Measurements from ENCODE around the gene ETFA. TPM values are rescaled to one million over a fixed set of nuclear protein-coding genes. Genes with fewer than 3 reads are reported as not detected.
A peak's percentile ranks its signal among the peaks of the same experiment; 100 is the strongest.

ETFA gene
- total and polyA plus RNA-seq, 9 of the 15 experiments (the other 6 are each of a cell fraction or from before 2014, with no cell fraction given), result 130 to 543 (median 232) TPM

DNA sequence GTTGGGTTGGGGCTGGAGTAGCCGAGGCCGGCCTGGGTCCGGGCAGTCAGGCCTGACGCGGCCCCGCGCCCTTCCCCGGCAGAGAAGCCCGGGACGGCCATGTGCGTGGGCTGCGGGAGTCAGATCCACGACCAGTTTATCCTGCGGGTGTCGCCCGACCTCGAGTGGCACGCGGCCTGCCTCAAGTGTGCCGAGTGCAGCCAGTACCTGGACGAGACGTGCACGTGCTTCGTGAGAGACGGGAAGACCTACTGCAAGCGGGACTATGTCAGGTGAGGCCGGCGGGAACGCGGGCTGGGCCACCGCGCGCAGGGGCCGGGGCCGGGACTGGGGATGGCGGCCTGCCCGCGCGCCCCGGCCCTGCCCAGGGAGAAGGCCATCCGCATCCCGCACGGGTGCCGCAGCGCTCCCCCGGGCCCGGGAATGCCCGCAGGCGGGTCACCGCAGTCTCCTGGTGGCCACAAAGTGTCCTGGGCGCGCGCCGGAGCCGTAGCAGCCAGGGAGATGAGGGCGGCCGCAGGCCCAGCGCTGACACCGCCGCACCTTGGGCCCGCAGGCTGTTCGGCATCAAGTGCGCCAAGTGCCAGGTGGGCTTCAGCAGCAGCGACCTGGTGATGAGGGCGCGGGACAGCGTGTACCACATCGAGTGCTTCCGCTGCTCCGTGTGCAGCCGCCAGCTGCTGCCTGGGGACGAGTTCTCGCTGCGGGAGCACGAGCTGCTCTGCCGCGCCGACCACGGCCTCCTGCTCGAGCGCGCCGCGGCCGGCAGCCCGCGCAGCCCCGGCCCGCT is 26.6 kb upstream of the ETFA start (continued):
- TF ChIP-seq SP1 (CRISPR knock-in tag; IDR thresholded peaks at IDR 0.05) (0 out of 2 replicates have a peak, but pooled peaks have one; percentile 47), NR2C2 (CRISPR knock-in tag; IDR thresholded peaks at IDR 0.05) (no peak), NR2C2 (tag; IDR thresholded peaks at IDR 0.05) (no peak), CREB1 (IDR thresholded peaks at IDR 0.05) (no peak; the same call in 1 of the 2 replicates), CREB1 (CRISPR knock-in tag; IDR thresholded peaks at IDR 0.05) (peak; percentile 58), NR3C1 (CRISPR knock-in tag; IDR thresholded peaks at IDR 0.05) (peak; percentile 20; the same call in 1 of the 2 replicates), TEAD4 (IDR thresholded peaks at IDR 0.05; ENCODE audit: low read length) (no peak), TEAD4 (CRISPR knock-in tag; IDR thresholded peaks at IDR 0.05; ENCODE audit: borderline replicate concordance) (0 out of 2 replicates have a peak, but pooled peaks have one; percentile 54)
- TF ChIP-seq, protein P1, sequence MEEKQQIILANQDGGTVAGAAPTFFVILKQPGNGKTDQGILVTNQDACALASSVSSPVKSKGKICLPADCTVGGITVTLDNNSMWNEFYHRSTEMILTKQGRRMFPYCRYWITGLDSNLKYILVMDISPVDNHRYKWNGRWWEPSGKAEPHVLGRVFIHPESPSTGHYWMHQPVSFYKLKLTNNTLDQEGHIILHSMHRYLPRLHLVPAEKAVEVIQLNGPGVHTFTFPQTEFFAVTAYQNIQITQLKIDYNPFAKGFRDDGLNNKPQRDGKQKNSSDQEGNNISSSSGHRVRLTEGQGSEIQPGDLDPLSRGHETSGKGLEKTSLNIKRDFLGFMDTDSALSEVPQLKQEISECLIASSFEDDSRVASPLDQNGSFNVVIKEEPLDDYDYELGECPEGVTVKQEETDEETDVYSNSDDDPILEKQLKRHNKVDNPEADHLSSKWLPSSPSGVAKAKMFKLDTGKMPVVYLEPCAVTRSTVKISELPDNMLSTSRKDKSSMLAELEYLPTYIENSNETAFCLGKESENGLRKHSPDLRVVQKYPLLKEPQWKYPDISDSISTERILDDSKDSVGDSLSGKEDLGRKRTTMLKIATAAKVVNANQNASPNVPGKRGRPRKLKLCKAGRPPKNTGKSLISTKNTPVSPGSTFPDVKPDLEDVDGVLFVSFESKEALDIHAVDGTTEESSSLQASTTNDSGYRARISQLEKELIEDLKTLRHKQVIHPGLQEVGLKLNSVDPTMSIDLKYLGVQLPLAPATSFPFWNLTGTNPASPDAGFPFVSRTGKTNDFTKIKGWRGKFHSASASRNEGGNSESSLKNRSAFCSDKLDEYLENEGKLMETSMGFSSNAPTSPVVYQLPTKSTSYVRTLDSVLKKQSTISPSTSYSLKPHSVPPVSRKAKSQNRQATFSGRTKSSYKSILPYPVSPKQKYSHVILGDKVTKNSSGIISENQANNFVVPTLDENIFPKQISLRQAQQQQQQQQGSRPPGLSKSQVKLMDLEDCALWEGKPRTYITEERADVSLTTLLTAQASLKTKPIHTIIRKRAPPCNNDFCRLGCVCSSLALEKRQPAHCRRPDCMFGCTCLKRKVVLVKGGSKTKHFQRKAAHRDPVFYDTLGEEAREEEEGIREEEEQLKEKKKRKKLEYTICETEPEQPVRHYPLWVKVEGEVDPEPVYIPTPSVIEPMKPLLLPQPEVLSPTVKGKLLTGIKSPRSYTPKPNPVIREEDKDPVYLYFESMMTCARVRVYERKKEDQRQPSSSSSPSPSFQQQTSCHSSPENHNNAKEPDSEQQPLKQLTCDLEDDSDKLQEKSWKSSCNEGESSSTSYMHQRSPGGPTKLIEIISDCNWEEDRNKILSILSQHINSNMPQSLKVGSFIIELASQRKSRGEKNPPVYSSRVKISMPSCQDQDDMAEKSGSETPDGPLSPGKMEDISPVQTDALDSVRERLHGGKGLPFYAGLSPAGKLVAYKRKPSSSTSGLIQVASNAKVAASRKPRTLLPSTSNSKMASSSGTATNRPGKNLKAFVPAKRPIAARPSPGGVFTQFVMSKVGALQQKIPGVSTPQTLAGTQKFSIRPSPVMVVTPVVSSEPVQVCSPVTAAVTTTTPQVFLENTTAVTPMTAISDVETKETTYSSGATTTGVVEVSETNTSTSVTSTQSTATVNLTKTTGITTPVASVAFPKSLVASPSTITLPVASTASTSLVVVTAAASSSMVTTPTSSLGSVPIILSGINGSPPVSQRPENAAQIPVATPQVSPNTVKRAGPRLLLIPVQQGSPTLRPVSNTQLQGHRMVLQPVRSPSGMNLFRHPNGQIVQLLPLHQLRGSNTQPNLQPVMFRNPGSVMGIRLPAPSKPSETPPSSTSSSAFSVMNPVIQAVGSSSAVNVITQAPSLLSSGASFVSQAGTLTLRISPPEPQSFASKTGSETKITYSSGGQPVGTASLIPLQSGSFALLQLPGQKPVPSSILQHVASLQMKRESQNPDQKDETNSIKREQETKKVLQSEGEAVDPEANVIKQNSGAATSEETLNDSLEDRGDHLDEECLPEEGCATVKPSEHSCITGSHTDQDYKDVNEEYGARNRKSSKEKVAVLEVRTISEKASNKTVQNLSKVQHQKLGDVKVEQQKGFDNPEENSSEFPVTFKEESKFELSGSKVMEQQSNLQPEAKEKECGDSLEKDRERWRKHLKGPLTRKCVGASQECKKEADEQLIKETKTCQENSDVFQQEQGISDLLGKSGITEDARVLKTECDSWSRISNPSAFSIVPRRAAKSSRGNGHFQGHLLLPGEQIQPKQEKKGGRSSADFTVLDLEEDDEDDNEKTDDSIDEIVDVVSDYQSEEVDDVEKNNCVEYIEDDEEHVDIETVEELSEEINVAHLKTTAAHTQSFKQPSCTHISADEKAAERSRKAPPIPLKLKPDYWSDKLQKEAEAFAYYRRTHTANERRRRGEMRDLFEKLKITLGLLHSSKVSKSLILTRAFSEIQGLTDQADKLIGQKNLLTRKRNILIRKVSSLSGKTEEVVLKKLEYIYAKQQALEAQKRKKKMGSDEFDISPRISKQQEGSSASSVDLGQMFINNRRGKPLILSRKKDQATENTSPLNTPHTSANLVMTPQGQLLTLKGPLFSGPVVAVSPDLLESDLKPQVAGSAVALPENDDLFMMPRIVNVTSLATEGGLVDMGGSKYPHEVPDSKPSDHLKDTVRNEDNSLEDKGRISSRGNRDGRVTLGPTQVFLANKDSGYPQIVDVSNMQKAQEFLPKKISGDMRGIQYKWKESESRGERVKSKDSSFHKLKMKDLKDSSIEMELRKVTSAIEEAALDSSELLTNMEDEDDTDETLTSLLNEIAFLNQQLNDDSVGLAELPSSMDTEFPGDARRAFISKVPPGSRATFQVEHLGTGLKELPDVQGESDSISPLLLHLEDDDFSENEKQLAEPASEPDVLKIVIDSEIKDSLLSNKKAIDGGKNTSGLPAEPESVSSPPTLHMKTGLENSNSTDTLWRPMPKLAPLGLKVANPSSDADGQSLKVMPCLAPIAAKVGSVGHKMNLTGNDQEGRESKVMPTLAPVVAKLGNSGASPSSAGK (IDR thresholded peaks at IDR 0.05), result peak; percentile 96
- TF ChIP-seq, protein P2, sequence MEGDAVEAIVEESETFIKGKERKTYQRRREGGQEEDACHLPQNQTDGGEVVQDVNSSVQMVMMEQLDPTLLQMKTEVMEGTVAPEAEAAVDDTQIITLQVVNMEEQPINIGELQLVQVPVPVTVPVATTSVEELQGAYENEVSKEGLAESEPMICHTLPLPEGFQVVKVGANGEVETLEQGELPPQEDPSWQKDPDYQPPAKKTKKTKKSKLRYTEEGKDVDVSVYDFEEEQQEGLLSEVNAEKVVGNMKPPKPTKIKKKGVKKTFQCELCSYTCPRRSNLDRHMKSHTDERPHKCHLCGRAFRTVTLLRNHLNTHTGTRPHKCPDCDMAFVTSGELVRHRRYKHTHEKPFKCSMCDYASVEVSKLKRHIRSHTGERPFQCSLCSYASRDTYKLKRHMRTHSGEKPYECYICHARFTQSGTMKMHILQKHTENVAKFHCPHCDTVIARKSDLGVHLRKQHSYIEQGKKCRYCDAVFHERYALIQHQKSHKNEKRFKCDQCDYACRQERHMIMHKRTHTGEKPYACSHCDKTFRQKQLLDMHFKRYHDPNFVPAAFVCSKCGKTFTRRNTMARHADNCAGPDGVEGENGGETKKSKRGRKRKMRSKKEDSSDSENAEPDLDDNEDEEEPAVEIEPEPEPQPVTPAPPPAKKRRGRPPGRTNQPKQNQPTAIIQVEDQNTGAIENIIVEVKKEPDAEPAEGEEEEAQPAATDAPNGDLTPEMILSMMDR (IDR thresholded peaks at IDR 0.05 in 2 of 3, conservative IDR thresholded peaks at IDR 0.05 in 1 of 3; ENCODE audit: insufficient read depth in 2 of 3, low read depth in 1 of 3, low read length in 3 of 3), result peak in 1 of 3 experiments; percentile 4; a peak in 1 of 6 replicates
- TF ChIP-seq, protein P3, sequence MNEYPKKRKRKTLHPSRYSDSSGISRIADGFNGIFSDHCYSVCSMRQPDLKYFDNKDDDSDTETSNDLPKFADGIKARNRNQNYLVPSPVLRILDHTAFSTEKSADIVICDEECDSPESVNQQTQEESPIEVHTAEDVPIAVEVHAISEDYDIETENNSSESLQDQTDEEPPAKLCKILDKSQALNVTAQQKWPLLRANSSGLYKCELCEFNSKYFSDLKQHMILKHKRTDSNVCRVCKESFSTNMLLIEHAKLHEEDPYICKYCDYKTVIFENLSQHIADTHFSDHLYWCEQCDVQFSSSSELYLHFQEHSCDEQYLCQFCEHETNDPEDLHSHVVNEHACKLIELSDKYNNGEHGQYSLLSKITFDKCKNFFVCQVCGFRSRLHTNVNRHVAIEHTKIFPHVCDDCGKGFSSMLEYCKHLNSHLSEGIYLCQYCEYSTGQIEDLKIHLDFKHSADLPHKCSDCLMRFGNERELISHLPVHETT (CRISPR knock-in tag; conservative IDR thresholded peaks at IDR 0.05 in 1 of 2, IDR thresholded peaks at IDR 0.05 in 1 of 2), result 0 out of 4 replicates have a peak, but pooled peaks of 1 of the 2 experiments have one; percentile 26
